OCI-LY1 (cell line): ENCODE measurements around the gene CEP76.

ENCODE experiments used
- H2AFZ ChIP-seq: fragments of 200-600 bp; sonication (generic), shearing (Covaris generic); 2 replicates; pipeline ENCODE4 v1.6.0; 2014; ENCODE audit warnings: antibody characterized with exemption, mild to moderate bottlenecking, low read length
- H3F3A ChIP-seq: fragments of 200-600 bp; sonication (generic), shearing (Covaris generic); 2 replicates; pipeline ENCODE4 v1.6.0; 2014; ENCODE audit warnings: mild to moderate bottlenecking, antibody characterized with exemption, low read length, moderate library complexity; ENCODE audit not compliant: insufficient read depth
- H3K27ac ChIP-seq: fragments of 200-600 bp; sonication (generic); 2 replicates; pipeline ENCODE4 v1.5.1; 2014; ENCODE audit warnings: low read length, mixed run types, mild to moderate bottlenecking, low read depth; ENCODE audit not compliant: poor library complexity, severe bottlenecking
- H3K27me3 ChIP-seq: fragments of 200-600 bp; sonication (generic); 2 replicates; pipeline ENCODE4 v1.6.0; 2014; ENCODE audit warnings: antibody characterized with exemption, mild to moderate bottlenecking, low read length, moderate library complexity; ENCODE audit not compliant: insufficient read depth
- H3K36me3 ChIP-seq: fragments of 200-600 bp; sonication (generic); 2 replicates; pipeline ENCODE4 v1.6.1; 2014; ENCODE audit warnings: mild to moderate bottlenecking, antibody characterized with exemption, low read length, moderate library complexity, mixed read lengths; ENCODE audit not compliant: insufficient read depth
- H3K4me1 ChIP-seq: fragments of 200-600 bp; sonication (generic); 2 replicates; pipeline ENCODE4 v1.5.1; 2014; ENCODE audit warnings: mild to moderate bottlenecking, low read length, moderate library complexity; ENCODE audit not compliant: insufficient read depth, severe bottlenecking
- H3K4me2 ChIP-seq: fragments of 200-600 bp; sonication (generic), shearing (Covaris generic); 2 replicates; pipeline ENCODE4 v1.6.1; 2014; ENCODE audit warnings: low read length
- H3K4me3 ChIP-seq: fragments of 200-600 bp; sonication (generic); 2 replicates; pipeline ENCODE4 v1.5.1; 2014; ENCODE audit warnings: low read length, low read depth, mild to moderate bottlenecking, mixed read lengths; ENCODE audit not compliant: poor library complexity, severe bottlenecking
- H3K79me2 ChIP-seq: fragments of 200-600 bp; shearing (Covaris generic); 2 replicates; pipeline ENCODE4 v1.6.1; 2016; ENCODE audit warnings: mixed run types, low read length, mixed read lengths; ENCODE audit not compliant: insufficient read depth
- H3K9ac ChIP-seq: fragments of 200-600 bp; sonication (generic), shearing (Covaris generic); 2 replicates; pipeline ENCODE4 v1.6.1; 2014; ENCODE audit warnings: mild to moderate bottlenecking, low read length, mixed read lengths
- H3K9me2 ChIP-seq: fragments of 200-600 bp; sonication (generic), shearing (Covaris generic); 2 replicates; pipeline ENCODE4 v1.6.1; 2014; ENCODE audit warnings: low read depth, mild to moderate bottlenecking, low read length, mixed read lengths
- H3K9me3 ChIP-seq: fragments of 200-600 bp; shearing (Covaris generic); 2 replicates; pipeline ENCODE4 v1.6.1; 2014; ENCODE audit warnings: low read length, mixed read lengths
- H4K20me1 ChIP-seq: fragments of 200-600 bp; sonication (generic), shearing (Covaris generic); 2 replicates; pipeline ENCODE4 v1.6.0; 2016; ENCODE audit warnings: mild to moderate bottlenecking, low read length; ENCODE audit not compliant: insufficient read depth
- EZH2 ChIP-seq: fragments of 200-600 bp; sonication (generic), shearing (Covaris generic); IDR thresholded peaks from 2 replicates; pipeline ENCODE4 v1.8.0; 2017; ENCODE audit warnings: borderline replicate concordance, mixed run types, mild to moderate bottlenecking, antibody characterized with exemption, low read length, moderate library complexity, mixed read lengths
- TF ChIP-seq, protein P1 (sequence below): fragments of 200-600 bp; sonication (generic), shearing (Covaris generic); IDR thresholded peaks from 2 replicates; pipeline ENCODE4 v1.5.1; 2017; ENCODE audit warnings: mild to moderate bottlenecking, antibody characterized with exemption, low read length, moderate library complexity, mixed read lengths

The CEP76 gene

DNA sequence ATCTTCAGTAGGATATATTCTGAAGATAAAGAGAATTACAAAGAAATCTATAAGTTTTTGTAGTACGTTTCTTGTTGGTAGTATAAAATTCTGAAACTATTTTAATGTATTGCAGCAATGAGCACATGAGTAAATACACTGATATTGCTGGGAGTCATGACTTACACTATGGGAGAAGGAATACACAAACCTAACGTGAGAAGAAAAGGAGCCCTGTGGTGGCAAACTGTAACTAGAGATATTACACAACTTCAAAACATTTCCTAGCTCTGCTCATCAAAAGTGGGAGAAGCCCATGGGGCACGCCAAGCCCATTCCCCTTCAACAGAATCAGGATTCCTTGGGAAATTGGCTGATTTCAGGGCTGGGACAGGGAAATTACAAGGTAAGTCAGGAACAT is 65.1 kb downstream of the CEP76 start:
- TF ChIP-seq, protein P1, sequence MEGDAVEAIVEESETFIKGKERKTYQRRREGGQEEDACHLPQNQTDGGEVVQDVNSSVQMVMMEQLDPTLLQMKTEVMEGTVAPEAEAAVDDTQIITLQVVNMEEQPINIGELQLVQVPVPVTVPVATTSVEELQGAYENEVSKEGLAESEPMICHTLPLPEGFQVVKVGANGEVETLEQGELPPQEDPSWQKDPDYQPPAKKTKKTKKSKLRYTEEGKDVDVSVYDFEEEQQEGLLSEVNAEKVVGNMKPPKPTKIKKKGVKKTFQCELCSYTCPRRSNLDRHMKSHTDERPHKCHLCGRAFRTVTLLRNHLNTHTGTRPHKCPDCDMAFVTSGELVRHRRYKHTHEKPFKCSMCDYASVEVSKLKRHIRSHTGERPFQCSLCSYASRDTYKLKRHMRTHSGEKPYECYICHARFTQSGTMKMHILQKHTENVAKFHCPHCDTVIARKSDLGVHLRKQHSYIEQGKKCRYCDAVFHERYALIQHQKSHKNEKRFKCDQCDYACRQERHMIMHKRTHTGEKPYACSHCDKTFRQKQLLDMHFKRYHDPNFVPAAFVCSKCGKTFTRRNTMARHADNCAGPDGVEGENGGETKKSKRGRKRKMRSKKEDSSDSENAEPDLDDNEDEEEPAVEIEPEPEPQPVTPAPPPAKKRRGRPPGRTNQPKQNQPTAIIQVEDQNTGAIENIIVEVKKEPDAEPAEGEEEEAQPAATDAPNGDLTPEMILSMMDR, result no peak
- no peak for TF ChIP-seq EZH2
- H3F3A ChIP-seq, result no peaks in the 10 kb centered on the region
- H4K20me1 ChIP-seq, result no peaks in the 10 kb centered on the region
- H3K27me3 ChIP-seq, result no peaks in the 10 kb centered on the region
- H3K9ac ChIP-seq, result no peak overlapping the region
- H3K9me3 ChIP-seq, result no peaks in the 10 kb centered on the region
- no peaks in the 10 kb centered on the region for H3K36me3 ChIP-seq
- H2AFZ ChIP-seq, result no peak overlapping the region
- H3K4me1 ChIP-seq, result no peaks in the 10 kb centered on the region
- H3K9me2 ChIP-seq, result no peaks in the 10 kb centered on the region
- no peaks in the 10 kb centered on the region for H3K79me2 ChIP-seq
- no peak overlapping the region for H3K27ac ChIP-seq
- no peak overlapping the region for H3K4me3 ChIP-seq
- H3K4me2 ChIP-seq, result no peak overlapping the region

DNA sequence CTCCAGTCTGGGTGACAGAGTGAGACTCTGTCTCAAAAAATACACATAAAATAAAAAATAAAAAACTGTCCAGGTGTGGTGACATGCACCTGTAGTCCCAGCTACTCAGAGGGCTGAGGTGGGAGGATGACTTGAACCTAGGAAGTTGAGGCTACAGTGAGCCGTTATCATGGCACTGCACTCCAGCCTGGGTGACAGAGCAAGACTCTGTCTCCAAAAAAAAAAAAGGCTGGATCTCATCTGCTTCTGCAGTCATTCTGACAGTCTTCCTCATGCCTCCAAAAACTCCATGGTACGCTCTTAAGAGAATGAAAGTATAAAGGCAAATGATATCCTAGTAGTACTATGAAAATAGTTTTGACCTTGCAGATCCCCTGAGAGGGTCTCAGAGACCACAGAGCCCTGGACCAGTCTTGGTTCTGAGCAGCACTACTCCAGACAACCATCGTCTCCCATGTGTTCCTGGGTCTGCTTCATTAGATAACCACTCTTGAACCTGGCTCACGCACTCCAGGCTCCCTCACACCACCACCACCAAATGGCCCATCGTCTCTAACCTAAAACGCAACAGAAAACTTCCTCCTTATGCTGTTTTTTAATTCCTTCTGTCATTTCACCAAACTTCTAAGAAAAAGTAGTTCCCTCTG is 70.6 kb downstream of the CEP76 start:
- Histone ChIP-seq H3K79me2 (no peaks in the 10 kb centered on the region), H2AFZ (no peak overlapping the region), H4K20me1 (no peaks in the 10 kb centered on the region), H3K9ac (no peak overlapping the region), H3K4me2 (no peak overlapping the region), H3K4me3 (no peak overlapping the region), H3F3A (no peaks in the 10 kb centered on the region), H3K36me3 (no peaks in the 10 kb centered on the region), H3K4me1 (no peaks in the 10 kb centered on the region), H3K9me2 (peaks cover 2% of the 10 kb centered on the region; the same call in 1 of the 2 replicates), H3K27me3 (no peaks in the 10 kb centered on the region), H3K27ac (no peak overlapping the region), H3K9me3 (no peaks in the 10 kb centered on the region)
- no peak for TF ChIP-seq EZH2
- TF ChIP-seq, protein P1, result no peak

DNA sequence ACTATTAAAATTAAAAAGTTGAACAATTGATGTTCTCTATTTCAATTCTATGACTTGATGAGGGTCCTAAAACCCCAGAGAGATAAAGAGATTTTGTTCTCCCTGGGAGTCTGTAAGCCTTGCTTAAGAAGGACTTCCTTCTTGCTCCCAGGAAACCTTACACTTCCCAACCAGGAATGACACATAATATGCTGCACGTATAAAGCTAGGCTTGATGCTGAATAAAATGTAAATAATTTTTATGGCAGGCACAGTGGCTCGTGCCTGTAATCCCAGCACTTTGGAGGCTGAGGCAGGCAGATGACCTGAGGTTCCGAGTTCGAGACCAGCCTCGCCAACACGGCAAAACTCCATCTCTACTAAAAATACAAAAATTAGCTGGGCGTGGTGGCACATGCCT is 72.4 kb downstream of the CEP76 start:
- Histone ChIP-seq H3K4me1 (no peaks in the 10 kb centered on the region), H3K9me3 (0 out of 2 replicates have a peak, but pooled peaks cover 2% of the 10 kb centered on the region), H3F3A (no peaks in the 10 kb centered on the region), H3K4me3 (no peak overlapping the region), H4K20me1 (no peaks in the 10 kb centered on the region), H3K4me2 (no peak overlapping the region), H3K27me3 (no peaks in the 10 kb centered on the region), H2AFZ (no peak overlapping the region), H3K36me3 (no peaks in the 10 kb centered on the region), H3K27ac (no peak overlapping the region), H3K9ac (no peak overlapping the region), H3K9me2 (peaks cover 2% of the 10 kb centered on the region; the same call in 1 of the 2 replicates), H3K79me2 (no peaks in the 10 kb centered on the region)
- TF ChIP-seq, protein P1, result no peak
- no peak for TF ChIP-seq EZH2
